HFF-Myc (cell line): ENCODE data around the gene ACO1.

ENCODE experiments used
- DNase-seq: peaks from one replicate; pipeline ENCODE4 v3.0.0-alpha.2; 2011; ENCODE audit warnings: low read depth; ENCODE audit errors: extremely low read depth
- H3K4me3 ChIP-seq: replicated peaks from 2 replicates; pipeline ENCODE4 v1.5.1; 2011; ENCODE audit warnings: low read depth, mild to moderate bottlenecking, control low read depth, low read length
- CTCF ChIP-seq: IDR thresholded peaks from 2 replicates; pipeline ENCODE4 v1.5.1; 2012; ENCODE audit warnings: mild to moderate bottlenecking, low read depth, low read length, control low read depth; ENCODE audit errors: missing control alignments

Gene ACO1

DNA sequence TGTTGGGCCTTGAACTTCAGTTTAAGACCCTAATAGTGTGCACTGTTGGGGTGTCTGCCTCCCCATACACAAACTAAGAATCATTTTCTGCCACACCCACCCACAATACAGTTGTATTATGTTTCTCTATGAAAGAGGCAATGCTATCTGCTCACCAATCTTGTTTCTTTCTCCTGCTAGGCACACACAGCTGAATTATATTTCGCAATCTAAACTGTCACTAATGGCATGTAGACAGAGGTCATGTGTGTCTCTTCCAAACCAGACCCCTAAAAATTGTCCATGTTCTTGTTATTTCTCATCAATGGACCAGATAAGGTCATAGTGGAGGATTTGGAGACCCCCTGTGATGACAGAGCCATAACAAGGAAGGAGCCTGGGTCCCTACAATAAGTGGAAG is 84.3 kb downstream of the ACO1 start:
- no peak overlapping the region for H3K4me3 ChIP-seq
- no peak for DNase-seq
- TF ChIP-seq CTCF = no peak

DNA sequence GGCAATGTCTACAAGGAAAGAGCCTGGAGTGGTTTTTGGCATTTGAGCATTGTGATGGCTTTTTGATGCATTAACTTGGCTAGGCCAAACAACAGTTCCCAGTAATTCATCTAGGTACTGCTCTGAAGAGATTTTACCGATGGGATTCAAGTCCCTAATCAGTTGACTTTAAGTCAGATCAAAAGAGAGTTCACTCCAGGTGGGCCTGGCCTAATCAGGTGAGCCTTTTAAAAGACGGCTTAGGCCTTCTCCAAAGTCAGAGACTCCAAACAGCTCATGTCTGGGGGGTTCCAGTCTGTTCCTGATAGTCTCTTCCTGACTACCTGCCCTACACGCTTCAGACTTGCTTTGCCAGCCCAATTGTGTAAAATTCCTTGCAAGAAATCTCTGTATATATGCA is 87.9 kb downstream of the ACO1 start:
- DNase-seq = no peak
- no peak for TF ChIP-seq CTCF
- H3K4me3 ChIP-seq = no peak overlapping the region

DNA sequence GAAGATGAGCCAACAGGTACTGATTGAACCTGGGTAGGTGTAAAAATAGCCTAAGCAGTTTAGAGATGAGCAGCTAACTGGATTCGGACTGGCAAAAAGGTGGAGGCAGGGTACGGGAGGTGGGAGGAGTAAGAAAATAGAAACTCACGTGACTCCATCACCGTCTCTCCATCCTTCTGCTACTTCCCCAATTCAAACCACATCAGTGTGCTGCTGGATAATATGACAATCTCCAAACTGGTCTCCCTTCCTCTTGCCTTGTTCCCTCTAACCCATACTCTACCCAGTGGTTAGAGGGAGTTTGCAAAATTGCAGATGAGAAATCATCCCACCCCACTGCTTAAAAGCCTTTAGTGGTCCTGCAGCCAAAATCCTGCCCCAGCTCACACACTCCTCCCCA is 98.9 kb downstream of the ACO1 start:
- no peak for TF ChIP-seq CTCF
- no peak overlapping the region for H3K4me3 ChIP-seq
- DNase-seq = no peak

DNA sequence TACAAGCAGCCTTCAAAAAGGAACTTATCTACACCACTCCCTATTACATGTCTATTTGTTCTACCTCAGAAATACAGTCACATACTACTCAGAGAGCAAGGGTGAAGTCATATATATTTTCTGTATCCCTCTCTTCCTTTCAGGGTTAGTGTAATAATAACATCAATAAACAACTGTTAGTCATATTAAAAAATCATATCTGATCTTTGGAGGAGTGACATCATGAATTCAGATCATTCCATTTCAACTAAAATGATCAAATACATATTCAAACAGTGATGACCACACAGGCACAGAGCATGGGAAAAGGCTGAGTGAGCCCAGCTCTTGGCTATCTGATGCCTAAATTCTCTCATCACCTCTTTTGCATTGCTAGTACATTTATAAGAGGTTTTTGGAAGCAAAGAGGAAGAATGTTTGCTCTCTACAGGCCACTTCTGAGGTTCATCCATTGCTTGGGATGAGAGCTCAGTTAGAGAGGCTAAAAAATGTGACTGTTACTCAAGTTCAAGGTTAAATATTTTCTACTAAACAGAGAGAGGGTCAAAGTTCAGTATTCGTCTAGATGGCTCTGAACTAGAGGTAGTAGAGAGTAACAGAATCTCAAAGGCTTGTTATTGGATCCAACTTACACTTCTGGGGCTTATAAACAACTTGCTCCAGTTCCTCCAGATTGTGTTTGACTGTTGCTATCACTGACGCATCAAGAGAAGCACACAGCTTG is 102.6 kb downstream of the ACO1 start:
- no peak for TF ChIP-seq CTCF
- no peak for DNase-seq
- no peak overlapping the region for H3K4me3 ChIP-seq

GRCh38 chr9:32487981-32488380 is 103.5 kb downstream of the ACO1 start:
- no peak overlapping the region for H3K4me3 ChIP-seq
- DNase-seq = no peak
- TF ChIP-seq CTCF = no peak

DNA sequence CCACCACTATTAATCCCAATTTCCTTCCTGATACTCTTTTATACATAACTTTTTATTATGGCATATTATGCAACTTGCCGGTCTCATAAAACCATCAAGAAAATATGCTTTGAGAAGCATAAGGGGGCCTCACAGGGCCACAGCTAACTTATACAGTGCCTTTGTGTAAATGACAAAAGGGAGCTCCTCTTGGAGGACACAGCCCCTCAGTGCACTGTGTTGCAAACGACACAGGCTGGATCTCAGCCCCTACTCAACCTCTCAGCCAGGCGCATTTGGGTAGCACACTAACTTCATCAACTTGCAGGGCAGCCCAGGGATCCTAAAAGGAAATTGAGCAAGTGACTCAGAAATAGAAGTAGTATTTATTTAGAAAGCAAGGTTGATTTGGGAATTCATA is 106.2 kb downstream of the ACO1 start:
- no peak for DNase-seq
- no peak for TF ChIP-seq CTCF

GRCh38 chr9:32497921-32498320 is 113.5 kb downstream of the ACO1 start:
- H3K4me3 ChIP-seq = no peak overlapping the region
- no peak for TF ChIP-seq CTCF
- DNase-seq = no peak

More for the DNA sequence above, 106.2 kb downstream of the ACO1 start:
- no peak overlapping the region for H3K4me3 ChIP-seq
